Daoy (cell line): ENCODE measurements around the gene PSTK. TPM values are rescaled to one million over a fixed set of nuclear protein-coding genes. Genes with fewer than 3 reads are reported as not detected.

ENCODE experiments used
- DNase-seq: peaks from one replicate; pipeline ENCODE4 v3.0.0-alpha.2; 2015; ENCODE audit warnings: low read depth
- total RNA-seq: library from RNA; depleted of rRNA; stranded (reverse); fragments of >200 nt; shearing (Covaris generic); gene quantifications from 2 replicates; pipeline ENCODE4 v1.2.3, GENCODE V29; 2014; rRNA removed

Gene PSTK
- total RNA-seq, 1 experiment from 2014 or later, result 9.0 TPM

GRCh38 chr10:123019264-123019663, 39.1 kb downstream of the PSTK start:
- DNase-seq, result no peak

DNA sequence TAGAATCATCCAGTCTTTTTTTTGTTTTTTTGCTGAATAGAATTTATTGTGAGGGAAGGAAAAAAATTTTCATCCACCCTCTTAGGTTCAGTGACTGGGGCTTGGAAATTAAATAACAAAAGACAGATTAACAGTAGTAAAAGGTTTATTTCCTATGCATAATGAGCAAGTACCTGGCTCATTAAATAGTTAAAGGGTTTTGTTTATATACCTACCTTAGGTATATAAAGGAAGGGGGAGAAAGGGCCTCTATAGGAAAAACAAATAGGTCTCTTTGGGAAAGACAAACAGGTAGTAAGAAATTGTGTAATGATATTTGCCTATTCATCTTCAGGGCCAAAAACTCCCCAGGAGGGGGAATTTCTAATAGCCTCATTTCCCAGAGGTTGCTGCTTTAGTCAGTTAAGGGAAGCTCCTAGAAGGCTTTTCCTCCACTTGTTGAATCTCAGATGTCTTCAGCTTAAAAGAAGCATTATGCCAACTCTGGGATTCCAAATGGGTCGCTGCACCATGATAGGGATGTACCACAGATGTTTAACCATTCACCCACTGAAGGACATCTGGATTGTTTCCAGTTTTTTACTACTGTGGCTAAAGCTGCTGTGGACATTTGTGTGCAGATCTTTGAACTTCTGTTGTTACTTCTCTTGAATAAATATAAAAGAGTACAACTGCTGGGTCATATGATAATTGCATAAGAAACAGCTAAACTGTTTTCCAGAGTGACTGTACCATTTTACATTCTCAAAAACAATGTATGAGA, 39.9 kb downstream of the PSTK start:
- DNase-seq, result no peak

GRCh38 chr10:123021517-123021916, 41.3 kb downstream of the PSTK start:
- no peak for DNase-seq

GRCh38 chr10:123024540-123024939, 44.3 kb downstream of the PSTK start:
- DNase-seq, result no peak

DNA sequence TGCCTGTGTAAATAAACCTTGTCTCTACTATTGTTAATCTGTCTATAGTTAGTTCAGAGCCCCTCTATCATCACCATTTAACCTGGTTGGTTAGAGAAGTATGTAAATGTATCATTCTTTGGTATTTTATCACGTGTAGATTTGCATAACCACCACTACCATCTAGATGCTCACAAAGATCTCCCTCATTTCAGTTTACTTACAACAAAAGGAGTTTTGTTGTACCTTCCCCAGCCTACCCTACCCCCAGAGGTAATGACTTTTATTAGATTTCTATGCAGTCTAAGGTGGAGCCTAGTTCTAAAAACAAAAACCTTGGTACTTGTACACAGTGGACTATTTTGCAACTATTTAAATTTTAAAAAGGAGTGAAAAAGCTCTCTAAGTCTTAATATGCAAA, 46.1 kb downstream of the PSTK start:
- no peak for DNase-seq

DNA sequence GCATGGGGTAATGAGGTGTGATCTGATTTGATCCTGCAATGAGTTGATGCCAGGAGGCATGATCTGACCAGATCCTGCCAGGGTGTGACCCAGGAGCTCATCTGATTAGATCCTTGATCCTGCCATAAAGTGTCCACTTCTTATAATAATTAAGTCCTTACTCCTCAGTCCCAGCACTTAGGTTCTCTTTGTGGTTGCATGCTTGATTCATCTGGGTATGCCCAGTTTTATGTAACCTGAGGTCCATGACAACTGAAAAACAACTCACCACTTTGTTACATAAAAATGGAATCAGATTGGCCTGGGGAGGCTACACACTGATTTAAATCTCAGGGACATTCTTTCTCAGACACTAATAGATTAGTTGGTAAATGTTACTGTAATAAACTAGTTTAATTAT, 47.7 kb downstream of the PSTK start:
- no peak for DNase-seq

- no peak for DNase-seq
These were observed 50.9 kb downstream of the PSTK start for GRCh38 chr10:123031124-123031523.

- DNase-seq, result no peak
These were observed 54.1 kb downstream of the PSTK start for GRCh38 chr10:123034332-123034731.

- no peak for DNase-seq
These were observed 55.4 kb downstream of the PSTK start for GRCh38 chr10:123035467-123036086.

DNA sequence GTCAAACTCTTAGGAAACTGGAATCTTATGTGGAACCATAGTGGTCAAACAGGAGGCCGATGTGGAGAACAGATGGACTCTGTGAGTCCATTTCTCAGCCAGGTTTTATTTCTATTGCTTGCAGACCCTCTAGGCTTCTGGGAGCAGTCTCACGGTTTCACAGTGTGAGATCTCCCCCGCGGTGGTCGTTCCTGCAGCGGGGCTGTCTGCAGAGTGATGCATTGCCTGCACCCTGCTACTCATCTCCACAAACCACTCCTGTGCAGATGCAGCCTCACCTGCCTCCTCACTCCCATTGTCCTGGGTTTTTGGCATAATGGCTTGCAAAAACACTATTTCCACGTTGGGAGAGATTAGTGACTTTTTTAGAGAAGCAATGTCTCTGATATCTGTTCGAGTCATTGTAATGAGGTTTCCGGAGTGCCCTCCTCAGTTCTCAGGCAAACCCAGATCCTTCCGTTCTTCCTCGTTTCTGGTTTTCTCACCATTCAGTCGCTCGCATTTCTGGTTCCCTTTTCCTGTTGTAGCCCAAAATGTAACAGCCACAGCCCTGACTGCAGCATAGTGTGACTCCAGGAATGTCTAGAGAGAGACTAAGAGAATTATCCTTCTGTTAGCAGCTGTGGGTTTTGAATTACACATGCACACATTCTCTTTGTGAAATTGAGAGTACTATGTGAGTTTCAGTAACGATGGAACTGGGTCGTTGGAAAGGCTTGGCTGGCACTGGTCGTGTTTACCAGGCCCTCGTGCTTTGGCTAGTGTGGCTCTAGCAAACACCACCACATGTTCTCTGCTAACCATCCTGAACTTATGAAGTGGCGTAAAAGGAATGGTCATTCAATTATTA, 58.8 kb downstream of the PSTK start:
- DNase-seq, result no peak

- DNase-seq, result no peak
These were observed 59.4 kb downstream of the PSTK start for GRCh38 chr10:123039632-123039930.

Other genes with a start within 250 kb of the PSTK start
- 0.77 and 1.4 TPM in 2 replicates for gene CUZD1, start 134.5 kb upstream of the PSTK start, total RNA-seq
- gene FAM24B, start 100.8 kb upstream of the PSTK start, total RNA-seq, result 7.6 and 9.5 TPM in 2 replicates
- not detected in 2 replicates for gene FAM24A, start 69.8 kb upstream of the PSTK start, total RNA-seq
- 4.1 and 6.7 TPM in 2 replicates for gene C10orf88, start 26.2 kb upstream of the PSTK start, total RNA-seq
- 1.4 and 1.7 TPM in 2 replicates for gene IKZF5, start 28.4 kb downstream of the PSTK start, total RNA-seq
- 2.9 and 8.3 TPM in 2 replicates for gene ACADSB, start 28.6 kb downstream of the PSTK start, total RNA-seq
- gene HMX3, start 155.6 kb downstream of the PSTK start, total RNA-seq, result 1.1 and 3.3 TPM in 2 replicates
- gene HMX2, start 167.7 kb downstream of the PSTK start, total RNA-seq, result 1.1 and 1.3 TPM in 2 replicates
- 381 and 482 TPM in 2 replicates for gene BUB3, start 174.0 kb downstream of the PSTK start, total RNA-seq